Measurements from ENCODE around the gene MPI. TPM values are rescaled to one million over a fixed set of nuclear protein-coding genes. Genes with fewer than 3 reads are reported as not detected.

MPI gene, protein sequence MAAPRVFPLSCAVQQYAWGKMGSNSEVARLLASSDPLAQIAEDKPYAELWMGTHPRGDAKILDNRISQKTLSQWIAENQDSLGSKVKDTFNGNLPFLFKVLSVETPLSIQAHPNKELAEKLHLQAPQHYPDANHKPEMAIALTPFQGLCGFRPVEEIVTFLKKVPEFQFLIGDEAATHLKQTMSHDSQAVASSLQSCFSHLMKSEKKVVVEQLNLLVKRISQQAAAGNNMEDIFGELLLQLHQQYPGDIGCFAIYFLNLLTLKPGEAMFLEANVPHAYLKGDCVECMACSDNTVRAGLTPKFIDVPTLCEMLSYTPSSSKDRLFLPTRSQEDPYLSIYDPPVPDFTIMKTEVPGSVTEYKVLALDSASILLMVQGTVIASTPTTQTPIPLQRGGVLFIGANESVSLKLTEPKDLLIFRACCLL
- total RNA-seq (2022; extraction: Qiagen RNA extraction; ENCODE audit: low read depth) = 27.0 to 35.8 TPM (median 34.1 TPM) in 5 replicates

DNA sequence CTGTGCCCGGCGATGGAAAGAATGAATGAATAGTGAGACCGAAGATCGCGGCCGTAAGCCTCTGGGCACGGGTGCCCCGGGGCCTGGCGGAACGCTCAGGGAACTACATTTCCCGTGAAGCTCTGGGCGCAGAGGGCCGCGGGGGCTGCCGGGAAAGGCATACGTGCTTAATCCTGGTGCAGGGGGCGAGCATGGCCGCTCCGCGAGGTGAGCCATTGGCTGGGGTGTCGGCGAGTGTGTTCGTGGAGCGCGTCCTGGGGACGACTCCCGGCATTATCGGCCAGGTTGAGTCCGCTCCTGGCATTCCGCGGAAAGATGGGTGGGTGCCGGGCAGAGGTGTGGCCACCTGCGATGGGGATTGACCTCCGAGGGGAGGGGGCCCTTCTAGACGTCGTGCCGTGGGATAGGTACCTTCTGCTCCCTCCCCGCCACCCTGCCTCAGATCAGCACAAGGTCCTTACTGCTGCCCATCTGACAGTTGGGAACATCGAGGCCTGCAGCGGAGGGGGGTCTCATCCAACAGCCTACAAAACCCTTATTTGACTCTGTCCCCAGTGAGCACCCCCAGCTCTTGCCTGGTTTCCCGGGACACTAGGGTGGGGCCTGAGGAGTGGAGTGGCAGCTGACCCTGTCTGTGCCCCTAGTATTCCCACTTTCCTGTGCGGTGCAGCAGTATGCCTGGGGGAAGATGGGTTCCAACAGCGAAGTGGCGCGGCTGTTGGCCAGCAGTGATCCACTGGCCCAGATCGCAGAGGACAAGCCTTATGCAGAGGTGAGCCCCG is at the start of gene MPI:
TSS of gene MPI (plus strand) at position 160 of the 782 bp plus-strand sequence. CDS start at position 192, 32 bp downstream.

DNA sequence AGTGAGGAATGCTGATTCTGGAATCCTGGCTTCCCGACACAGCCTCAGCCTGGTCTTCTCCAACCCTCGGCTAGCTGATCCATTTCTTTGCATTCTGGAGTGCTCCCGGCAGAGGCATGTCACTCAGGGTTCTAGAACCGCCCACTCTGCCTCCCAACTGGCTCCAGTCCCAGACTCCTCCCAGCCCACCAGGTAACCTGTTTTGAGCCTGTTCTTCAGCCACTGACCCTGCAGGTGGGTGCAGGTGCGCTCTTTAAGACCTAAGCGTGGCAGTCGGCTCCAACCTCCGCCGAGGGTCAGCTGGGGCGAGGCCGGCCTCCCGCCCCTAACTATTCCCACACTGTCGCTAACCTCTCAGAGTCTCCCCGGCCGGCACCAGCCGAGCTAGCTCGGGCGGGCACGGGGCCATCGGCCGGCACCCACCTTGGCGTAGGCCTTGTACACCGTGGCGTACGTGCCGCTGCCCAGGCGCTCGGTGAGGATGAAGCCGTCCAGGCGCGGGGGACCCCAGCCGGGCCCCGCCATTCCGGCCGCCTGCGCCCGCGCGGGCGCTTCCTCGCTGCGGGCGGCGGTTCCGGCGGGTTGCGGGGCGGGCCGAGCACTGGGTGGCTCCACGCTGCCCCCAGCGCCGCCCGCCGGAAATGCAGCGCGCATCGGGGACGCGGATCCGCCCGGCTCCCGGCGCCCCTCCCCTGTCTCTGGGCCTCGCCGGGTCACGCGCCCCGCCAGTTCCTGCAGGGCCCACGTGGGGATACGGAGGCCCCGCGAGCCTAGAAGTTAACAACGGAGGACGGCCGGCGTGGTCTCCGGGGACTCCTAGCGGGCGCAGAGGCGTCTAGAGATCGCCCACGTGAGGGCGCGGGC is 47.0 kb upstream of the MPI start, which contains the start of gene ULK3:
TSS of gene ULK3 (minus strand) at position 576 of the 864 bp plus-strand sequence. CDS start at position 525, 51 bp downstream.

DNA sequence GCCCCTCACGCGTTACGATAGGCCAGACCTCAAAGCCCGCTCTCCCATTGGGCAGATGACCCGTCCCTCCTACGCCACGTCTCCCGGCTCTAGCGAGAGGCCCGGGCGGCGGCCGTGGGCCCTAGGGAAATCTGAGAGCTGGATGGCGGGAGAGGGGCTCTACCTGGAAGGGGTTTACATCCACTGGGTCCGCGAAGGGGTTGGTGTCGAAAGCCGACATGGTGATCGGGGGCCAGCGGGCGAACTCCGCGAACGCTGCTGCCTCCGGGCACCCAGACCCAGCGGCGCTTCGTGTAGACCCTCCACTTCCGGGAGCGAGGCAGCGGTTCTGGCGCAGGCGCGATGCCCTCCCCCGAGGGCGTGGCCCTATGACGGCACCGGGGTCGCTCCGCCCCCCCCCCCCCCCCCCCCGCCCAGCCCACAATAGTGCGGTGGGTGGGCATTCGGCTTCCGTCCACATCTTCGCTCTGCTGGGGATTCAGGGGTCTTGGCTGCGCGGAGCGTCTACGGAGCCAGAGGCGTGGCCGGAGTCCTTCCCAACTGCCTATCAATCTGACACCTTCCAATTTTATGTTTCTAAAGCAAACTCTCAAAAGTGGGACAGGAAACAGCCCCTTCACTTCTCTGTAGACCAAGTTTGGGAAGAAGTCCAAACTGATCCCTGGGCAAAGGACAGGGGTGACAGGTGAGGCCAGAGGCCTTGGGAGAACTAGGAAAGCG is 16.6 kb upstream of the MPI start, which contains the start of gene SCAMP2:
TSS of gene SCAMP2 (minus strand) at position 330 of the 720 bp plus-strand sequence. CDS start at position 220, 110 bp downstream.

DNA sequence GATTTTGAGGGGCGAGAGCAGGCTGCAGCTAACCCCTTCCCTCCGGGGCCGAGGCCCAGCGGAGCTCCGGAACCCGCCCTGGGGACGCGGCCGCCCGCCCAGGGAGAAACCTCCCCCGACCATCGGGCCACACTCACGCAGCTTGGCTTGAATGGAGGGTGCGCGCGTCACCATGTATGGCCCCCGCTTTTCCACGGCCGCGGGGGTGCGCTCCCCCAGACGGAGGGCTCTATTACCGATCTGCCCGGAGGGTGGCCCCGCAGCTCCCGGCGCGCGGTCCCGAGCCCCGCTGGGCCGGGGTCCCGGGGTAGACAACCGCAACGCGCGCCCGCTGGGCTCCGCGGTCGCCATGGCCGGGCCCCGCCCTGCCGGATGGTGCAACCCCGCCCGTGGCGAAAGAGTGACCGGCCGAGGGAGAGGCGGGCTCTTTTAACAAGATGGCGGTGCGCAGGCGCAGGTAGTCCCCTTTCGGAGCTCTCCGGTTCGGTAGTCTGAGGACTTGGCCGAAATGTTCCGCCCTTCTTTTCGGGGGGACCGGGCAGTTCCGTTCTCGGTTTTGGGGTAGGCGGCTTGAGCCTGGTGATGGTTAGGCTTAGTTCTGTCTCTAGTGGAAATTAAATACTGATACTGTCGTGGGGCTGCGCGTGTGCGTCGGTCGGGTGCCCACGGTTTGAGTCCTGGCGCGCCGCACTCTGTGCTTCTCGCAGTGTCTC is 16.8 kb downstream of the MPI start, which contains the start of gene FAM219B:
TSS of gene FAM219B (minus strand) at position 402 of the 713 bp plus-strand sequence. CDS start at position 351, 51 bp downstream.

DNA sequence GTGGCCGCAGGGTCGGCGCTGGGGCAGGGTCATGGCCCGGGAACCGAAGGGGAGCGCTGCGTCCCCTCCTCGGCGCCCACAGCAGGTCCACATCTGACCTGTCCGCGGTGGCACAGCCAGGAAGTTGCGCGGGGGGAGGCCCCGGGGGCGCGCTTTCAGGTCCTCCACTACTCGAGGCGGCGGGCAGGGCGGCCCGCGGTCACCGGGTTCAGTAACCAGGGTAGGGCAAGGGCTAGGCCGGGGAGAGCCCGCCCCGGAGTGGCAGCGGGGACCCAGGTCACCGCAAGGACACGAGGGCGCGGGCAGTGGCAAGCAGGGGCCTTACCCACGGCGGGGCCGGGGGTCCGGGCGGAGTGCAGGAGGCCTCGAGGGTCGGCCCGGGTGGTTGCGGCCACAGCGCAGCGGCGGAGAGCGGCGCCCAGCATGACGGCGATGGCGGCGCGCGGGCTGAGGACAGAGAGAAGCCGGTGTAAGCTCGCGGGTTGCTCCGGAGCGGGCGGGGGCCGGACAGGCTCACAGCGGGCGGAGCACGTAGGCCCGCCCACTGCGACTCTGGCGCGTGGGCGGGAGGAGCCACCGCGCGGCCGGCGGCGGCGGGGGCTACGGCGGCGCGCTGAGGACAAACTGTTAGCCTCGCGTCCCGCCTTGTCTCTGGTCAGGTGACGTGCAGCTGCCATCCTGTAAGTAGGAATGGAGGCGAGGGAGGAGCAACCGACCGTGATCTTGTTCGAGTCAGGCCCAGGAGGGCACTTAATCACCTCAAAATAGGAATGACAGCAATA is 47.9 kb downstream of the MPI start, which contains the start of gene COX5A:
TSS of gene COX5A (minus strand) at position 484 of the 782 bp plus-strand sequence. CDS start at position 425, 59 bp downstream.

Other genes starting within 250 kb of the MPI start
- 18.5 to 24.0 TPM (median 19.8 TPM) in 5 replicates for gene EDC3, start 194.0 kb upstream of the MPI start, total RNA-seq (2022; extraction: Qiagen RNA extraction; ENCODE audit: low read depth)
- gene CYP1A1, start 164.5 kb upstream of the MPI start, total RNA-seq (2022; extraction: Qiagen RNA extraction; ENCODE audit: low read depth) = 1.1 to 2.1 TPM (median 2.0 TPM) in 5 replicates
- not detected in 5 replicates for gene CYP1A2, start 141.2 kb upstream of the MPI start, total RNA-seq (2022; extraction: Qiagen RNA extraction; ENCODE audit: low read depth)
- gene CSK, start 108.0 kb upstream of the MPI start, total RNA-seq (2022; extraction: Qiagen RNA extraction; ENCODE audit: low read depth) = 57.6 to 72.3 TPM (median 65.0 TPM) in 5 replicates
- not detected in 5 replicates for gene LMAN1L, start 77.2 kb upstream of the MPI start, total RNA-seq (2022; extraction: Qiagen RNA extraction; ENCODE audit: low read depth)
- gene CPLX3, start 63.4 kb upstream of the MPI start, total RNA-seq (2022; extraction: Qiagen RNA extraction; ENCODE audit: low read depth) = not detected in 5 replicates
- gene ULK3, start 46.9 kb upstream of the MPI start, total RNA-seq (2022; extraction: Qiagen RNA extraction; ENCODE audit: low read depth) = 30.7 to 46.1 TPM (median 35.7 TPM) in 5 replicates
- 57.1 to 68.8 TPM (median 66.9 TPM) in 5 replicates for gene SCAMP2, start 16.7 kb upstream of the MPI start, total RNA-seq (2022; extraction: Qiagen RNA extraction; ENCODE audit: low read depth)
- 32.6 to 36.5 TPM (median 33.6 TPM) in 5 replicates for gene FAM219B, start 16.8 kb downstream of the MPI start, total RNA-seq (2022; extraction: Qiagen RNA extraction; ENCODE audit: low read depth)
- gene COX5A, start 48.0 kb downstream of the MPI start, total RNA-seq (2022; extraction: Qiagen RNA extraction; ENCODE audit: low read depth) = 459 to 606 TPM (median 556 TPM) in 5 replicates
- gene RPP25, start 66.7 kb downstream of the MPI start, total RNA-seq (2022; extraction: Qiagen RNA extraction; ENCODE audit: low read depth) = 18.9 to 28.8 TPM (median 27.3 TPM) in 5 replicates
- gene SCAMP5, start 105.5 kb downstream of the MPI start, total RNA-seq (2022; extraction: Qiagen RNA extraction; ENCODE audit: low read depth) = 13.8 to 15.2 TPM (median 14.6 TPM) in 5 replicates
- gene PPCDC, start 133.5 kb downstream of the MPI start, total RNA-seq (2022; extraction: Qiagen RNA extraction; ENCODE audit: low read depth) = 16.9 to 21.9 TPM (median 18.6 TPM) in 5 replicates